Measurements from ENCODE around the gene EFCAB6. TPM values are rescaled to one million over a fixed set of nuclear protein-coding genes. Genes with fewer than 3 reads are reported as not detected.

The EFCAB6 gene
- total RNA-seq, 4 donors from 2014 or later = 1.1 to 3.8 (median 2.7) TPM

DNA sequence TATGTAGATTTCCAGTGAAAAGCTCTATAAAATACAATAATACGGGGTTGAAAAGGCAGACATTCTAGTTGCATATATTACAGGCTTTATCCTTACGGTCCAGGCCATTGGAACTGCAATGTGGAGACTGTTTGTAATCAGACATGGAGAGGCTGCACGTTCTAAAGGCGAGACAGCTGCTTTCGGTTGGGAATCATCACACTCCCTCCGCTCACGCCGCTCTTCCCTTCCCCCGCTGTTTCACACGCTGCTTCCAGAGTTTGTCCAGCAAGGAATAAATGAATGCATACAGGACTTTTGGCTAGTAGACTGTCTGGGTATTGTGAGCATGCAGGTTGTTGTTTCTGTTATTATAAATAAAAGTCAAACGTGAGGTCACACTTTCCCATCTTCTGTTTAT is 13.5 kb upstream of the EFCAB6 start:
- H3K27ac ChIP-seq = no peak overlapping the region
- no peaks in the 10 kb centered on the region for H3K9me3 ChIP-seq
- H3K4me1 ChIP-seq = peaks cover 0 to 45% (median 14%) of the 10 kb centered on the region in 3 donors
- H3K36me3 ChIP-seq = no peaks in the 10 kb centered on the region
- WGBS, 2 donors (ENCODE audit: low coverage in 1 of 2) = 40 to 63% methylated on average over 4 to 11 of the region's 11 CpGs
- H3K27me3 ChIP-seq = peaks cover 52% of the 10 kb centered on the region
- no peak for ATAC-seq
- H3K4me3 ChIP-seq = no peak overlapping the region
- TF ChIP-seq POLR2A (IDR thresholded peaks at IDR 0.05) (no peak), POLR2AphosphoS5 (IDR thresholded peaks at IDR 0.05) (no peak), EP300 (IDR thresholded peaks at IDR 0.05) (no peak)
- TF ChIP-seq, protein P1, sequence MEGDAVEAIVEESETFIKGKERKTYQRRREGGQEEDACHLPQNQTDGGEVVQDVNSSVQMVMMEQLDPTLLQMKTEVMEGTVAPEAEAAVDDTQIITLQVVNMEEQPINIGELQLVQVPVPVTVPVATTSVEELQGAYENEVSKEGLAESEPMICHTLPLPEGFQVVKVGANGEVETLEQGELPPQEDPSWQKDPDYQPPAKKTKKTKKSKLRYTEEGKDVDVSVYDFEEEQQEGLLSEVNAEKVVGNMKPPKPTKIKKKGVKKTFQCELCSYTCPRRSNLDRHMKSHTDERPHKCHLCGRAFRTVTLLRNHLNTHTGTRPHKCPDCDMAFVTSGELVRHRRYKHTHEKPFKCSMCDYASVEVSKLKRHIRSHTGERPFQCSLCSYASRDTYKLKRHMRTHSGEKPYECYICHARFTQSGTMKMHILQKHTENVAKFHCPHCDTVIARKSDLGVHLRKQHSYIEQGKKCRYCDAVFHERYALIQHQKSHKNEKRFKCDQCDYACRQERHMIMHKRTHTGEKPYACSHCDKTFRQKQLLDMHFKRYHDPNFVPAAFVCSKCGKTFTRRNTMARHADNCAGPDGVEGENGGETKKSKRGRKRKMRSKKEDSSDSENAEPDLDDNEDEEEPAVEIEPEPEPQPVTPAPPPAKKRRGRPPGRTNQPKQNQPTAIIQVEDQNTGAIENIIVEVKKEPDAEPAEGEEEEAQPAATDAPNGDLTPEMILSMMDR (IDR thresholded peaks at IDR 0.05) = no peak

DNA sequence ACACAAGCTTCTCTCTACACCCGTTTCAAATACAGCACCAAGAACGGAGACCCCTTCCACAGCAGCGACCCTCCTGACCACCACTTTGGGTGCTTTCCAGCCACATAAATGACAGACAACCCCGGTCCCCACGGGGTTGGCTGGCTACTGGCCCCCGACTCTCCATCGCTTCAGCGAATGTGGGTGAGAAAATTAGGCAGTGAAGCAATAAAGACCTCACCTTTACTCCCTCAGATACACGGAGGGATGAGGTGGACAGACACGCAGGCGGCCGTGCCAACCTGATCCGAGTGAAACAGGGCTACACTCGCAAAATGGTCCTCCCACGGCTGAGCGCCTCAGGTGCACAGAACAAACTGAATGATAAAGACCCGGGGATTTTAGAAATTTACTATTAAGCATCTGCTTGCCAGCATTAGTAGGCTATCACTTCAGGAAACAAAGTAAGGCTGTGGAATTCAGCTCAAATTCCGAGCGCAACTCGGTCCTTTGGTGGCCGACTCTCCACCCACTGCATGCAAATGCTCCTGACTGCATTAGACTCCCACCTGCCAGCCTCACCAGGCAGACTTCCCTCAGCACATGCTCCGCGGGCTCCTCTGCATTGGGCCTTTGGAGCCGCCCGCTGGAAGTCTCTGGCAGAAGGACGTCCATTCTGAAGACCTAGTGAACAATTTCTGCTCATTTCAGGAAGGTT is 12.8 kb upstream of the EFCAB6 start:
- Histone ChIP-seq H3K9me3 (no peaks in the 10 kb centered on the region), H3K4me1 (peaks cover 0 to 37% (median 14%) of the 10 kb centered on the region in 3 donors), H3K36me3 (no peaks in the 10 kb centered on the region), H3K4me3 (no peak overlapping the region), H3K27ac (no peak overlapping the region), H3K27me3 (peaks cover 55% of the 10 kb centered on the region)
- 35 to 91% methylated on average over 2 to 12 of the region's 26 CpGs for WGBS, 2 donors (ENCODE audit: low coverage in 1 of 2)
- TF ChIP-seq POLR2AphosphoS5 (IDR thresholded peaks at IDR 0.05) (no peak), POLR2A (IDR thresholded peaks at IDR 0.05) (no peak)
- ATAC-seq = no peak

DNA sequence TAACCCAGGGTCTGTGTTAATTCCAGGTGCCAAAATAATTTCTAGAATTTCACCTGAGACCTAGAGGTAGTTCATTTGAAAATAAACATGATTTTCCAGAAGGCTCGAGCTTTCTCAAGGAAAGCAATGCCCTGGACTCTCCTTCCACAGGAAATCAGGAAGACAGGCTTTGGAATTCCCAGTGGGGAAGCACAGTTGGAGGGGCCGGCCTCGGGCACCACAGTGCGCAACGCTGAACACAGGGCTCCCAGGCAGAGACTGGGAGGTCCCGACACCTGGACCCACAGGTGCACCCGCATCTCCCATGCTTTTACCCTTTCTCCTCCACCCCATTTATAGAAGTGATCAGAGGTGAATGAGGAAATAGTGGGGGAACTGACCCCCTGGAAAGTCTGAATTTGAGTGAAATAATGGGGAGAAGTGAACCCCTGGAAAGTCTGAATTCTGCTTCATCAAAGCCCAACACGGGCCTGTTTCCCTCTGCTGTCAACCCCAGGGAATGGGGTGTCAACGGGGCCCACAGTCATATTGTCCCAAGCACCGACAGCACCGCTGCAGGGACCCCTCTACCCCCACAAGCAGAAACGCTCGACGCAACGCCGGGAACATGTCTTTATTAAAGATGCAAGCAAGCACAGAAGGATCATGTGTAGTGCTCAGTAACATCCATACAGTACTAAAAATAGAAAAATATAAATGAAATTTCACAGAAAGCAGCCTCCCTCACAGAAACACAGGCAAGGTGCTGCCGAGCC is 12.0 kb upstream of the EFCAB6 start:
- ATAC-seq = no peak
- TF ChIP-seq POLR2A (IDR thresholded peaks at IDR 0.05) (no peak), EP300 (IDR thresholded peaks at IDR 0.05) (no peak), POLR2AphosphoS5 (IDR thresholded peaks at IDR 0.05) (no peak)
- TF ChIP-seq, protein P1 (IDR thresholded peaks at IDR 0.05) = no peak
- WGBS, 2 donors (ENCODE audit: low coverage in 1 of 2) = 73 to 87% methylated on average over 9 to 15 of the region's 17 CpGs
- no peak overlapping the region for H3K4me3 ChIP-seq
- no peak overlapping the region for H3K27ac ChIP-seq
- H3K9me3 ChIP-seq = no peaks in the 10 kb centered on the region
- H3K36me3 ChIP-seq = no peaks in the 10 kb centered on the region
- H3K4me1 ChIP-seq = peaks cover 0 to 29% (median 9%) of the 10 kb centered on the region in 3 donors
- H3K27me3 ChIP-seq = peaks cover 58% of the 10 kb centered on the region

DNA sequence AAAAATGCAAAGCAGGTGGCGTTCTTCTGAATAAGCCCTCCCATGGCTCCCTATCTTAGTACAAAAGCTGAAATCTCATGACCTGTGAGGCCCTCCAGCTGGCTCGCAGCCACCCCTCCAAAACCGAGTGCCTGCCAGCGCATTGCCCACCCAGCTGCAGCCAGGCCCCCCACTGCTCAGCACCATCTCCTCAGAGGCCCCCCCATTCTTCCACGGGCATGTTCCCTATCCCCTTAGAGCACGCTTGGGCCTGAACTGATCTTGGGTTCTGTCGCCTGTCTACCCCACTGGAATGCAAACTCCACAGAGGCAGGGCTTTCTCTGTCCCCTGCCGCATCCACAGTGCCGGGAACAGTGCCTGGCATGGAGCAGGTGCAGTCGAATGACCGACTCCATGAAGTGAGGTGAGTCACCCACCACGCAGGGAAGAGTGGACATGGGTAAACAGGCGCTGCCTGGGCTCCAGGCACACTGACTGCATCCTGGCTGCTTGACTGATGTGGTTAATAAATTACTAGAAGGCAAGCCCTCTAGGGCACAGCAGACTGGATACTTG is 11.3 kb upstream of the EFCAB6 start:
- Histone ChIP-seq H3K4me3 (no peak overlapping the region), H3K9me3 (no peaks in the 10 kb centered on the region), H3K36me3 (no peaks in the 10 kb centered on the region), H3K27ac (no peak overlapping the region), H3K4me1 (peaks cover 0 to 22% (median 6%) of the 10 kb centered on the region in 3 donors), H3K27me3 (peaks cover 58% of the 10 kb centered on the region)
- TF ChIP-seq EP300 (IDR thresholded peaks at IDR 0.05) (no peak), POLR2AphosphoS5 (IDR thresholded peaks at IDR 0.05) (no peak), POLR2A (IDR thresholded peaks at IDR 0.05) (no peak)
- TF ChIP-seq, protein P1 (IDR thresholded peaks at IDR 0.05) = no peak
- 47 to 53% methylated on average over 3 of the region's 13 CpGs for WGBS, 2 donors (ENCODE audit: low coverage in 1 of 2)
- no peak for ATAC-seq

DNA sequence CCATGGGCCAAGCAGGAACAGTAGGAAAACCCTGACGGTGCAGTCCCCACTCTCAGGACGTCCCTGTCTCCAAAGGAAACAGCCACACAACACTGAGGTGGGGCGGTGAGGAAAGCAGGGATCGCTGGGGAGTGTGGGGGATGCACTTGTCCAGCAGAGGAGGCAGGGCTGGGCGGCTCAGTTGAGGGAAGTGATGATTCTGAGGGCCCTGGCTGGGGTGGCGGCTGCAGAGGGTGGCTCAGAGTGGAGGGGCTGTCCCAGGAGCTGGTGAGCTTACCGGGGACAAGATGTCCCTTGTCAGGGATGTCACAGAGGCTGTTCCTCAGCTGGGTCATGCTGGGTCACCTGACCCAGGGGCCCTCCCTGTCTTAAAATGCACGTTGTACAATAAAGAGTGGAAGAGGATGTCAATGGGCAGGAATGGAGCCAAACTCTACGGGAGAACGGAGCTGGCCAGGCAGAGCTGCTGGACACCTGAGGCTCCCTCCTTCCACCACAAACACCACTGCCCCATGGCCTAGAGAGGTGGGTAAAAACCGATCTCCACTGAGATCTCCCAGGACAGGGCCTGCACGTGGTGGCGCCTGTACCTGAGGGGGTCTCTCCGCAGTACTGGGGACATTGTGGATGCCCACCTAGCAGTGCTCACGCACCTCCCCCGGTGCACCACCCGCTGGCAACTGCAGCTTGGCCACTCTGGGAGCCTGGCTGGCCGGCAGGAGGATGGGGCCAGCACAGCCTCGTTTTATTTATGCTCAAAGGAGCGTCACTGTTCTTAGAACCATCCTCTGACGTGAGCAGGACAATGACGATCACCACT is 9.7 kb upstream of the EFCAB6 start:
- peaks cover 58% of the 10 kb centered on the region for H3K27me3 ChIP-seq
- WGBS, 2 donors (ENCODE audit: low coverage in 1 of 2) = 38 to 44% methylated on average over 5 to 9 of the region's 22 CpGs
- no peak overlapping the region for H3K27ac ChIP-seq
- no peak overlapping the region for H3K4me3 ChIP-seq
- peaks cover 0 to 9% (median 3%) of the 10 kb centered on the region in 3 donors for H3K4me1 ChIP-seq
- H3K36me3 ChIP-seq = no peaks in the 10 kb centered on the region
- H3K9me3 ChIP-seq = no peaks in the 10 kb centered on the region
- TF ChIP-seq POLR2AphosphoS5 (IDR thresholded peaks at IDR 0.05) (no peak), POLR2A (IDR thresholded peaks at IDR 0.05) (no peak), EP300 (IDR thresholded peaks at IDR 0.05) (no peak)
- TF ChIP-seq, protein P1 (IDR thresholded peaks at IDR 0.05) = no peak
- no peak for ATAC-seq

Data from gastroesophageal sphincter (tissue), 4 donors.